GM12801 (cell line): Measurements from ENCODE around the gene GABPB1.

ENCODE experiments used
- CTCF ChIP-seq: IDR thresholded peaks from one replicate; pipeline ENCODE4 v1.5.1; 2011; ENCODE audit warnings: control low read depth; ENCODE audit not compliant: insufficient read length; ENCODE audit errors: extremely low read depth

GABPB1 gene

DNA sequence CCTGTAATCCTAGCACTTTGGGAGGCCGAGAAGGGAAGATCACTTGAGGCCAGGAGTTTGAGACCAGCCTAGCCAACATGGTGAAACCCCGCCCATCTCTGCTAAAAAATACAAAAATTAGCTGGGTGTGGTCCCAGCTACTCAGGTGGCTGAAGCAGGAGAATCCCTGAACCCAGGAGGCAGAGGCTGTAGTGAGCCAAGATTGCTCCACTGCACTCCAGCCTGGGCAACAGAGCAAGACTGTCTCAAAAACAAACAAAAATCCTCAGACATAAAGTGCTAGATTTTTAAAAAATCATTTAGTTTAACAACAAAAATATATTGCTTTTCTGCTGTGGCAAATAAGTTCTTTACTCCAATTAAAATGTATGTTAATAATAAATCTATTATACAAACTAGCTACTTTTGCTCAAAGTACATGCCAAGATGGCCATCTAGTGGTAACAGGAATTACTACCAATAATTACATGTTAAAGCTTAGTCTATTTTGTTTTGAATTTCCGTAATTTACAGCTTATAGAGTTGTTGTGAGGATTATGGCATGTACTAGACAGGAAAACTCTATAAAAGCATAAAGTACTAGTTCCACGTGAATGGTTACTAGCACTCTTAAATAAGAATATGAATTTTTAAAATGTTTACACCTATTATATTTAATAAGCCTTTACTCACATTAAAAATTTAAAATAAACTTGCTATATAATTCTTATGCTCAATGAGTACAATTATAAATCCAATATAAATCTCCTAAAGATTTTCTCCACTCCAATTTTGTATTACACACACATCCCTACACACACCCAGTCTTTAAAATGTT is 39.0 kb downstream of the GABPB1 start:
- no peak for TF ChIP-seq CTCF

GRCh38 chr15:50312636-50313035 is 42.4 kb downstream of the GABPB1 start:
- no peak for TF ChIP-seq CTCF

GRCh38 chr15:50307799-50308198 is 47.2 kb downstream of the GABPB1 start:
- no peak for TF ChIP-seq CTCF

DNA sequence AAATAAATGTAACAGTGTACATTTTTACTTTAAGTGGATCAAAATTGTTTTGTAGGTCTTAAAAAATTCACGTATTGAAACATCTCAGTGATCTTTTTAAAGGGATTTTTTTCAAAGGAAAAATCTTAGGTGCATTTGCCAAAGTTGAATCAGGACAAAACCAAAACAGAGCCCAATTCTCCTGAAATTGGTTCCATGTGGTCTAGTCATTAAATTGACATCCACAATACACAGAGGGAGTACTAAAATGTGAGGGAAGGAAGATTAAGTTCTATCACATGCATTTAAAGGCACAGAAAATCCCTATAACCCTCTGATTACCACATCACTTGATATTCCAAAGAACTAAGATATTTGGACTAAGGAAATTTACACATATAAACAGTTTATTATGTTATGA is 50.2 kb downstream of the GABPB1 start:
- TF ChIP-seq CTCF, result no peak

DNA sequence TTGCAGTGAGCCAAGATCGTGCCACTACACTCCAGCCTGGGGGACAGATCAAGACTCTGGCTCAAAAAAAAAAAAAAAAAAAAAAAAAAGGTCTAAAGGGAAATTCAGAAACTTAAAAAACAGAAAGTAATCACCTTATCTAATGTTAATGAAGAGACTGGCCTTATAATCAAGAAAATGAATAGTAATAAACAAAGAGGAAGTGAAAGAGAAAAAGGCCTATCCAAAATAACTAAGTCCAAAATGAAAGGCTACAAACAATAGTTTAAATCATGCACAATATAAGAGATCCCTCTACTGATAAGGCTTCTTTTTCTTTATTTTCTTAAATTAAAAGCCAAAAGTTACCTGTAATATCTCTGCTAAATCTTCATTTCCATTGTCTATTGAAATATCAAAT is 52.4 kb downstream of the GABPB1 start:
- TF ChIP-seq CTCF, result no peak

- TF ChIP-seq CTCF, result no peak
Measured at GRCh38 chr15:50298340-50298739, 56.7 kb downstream of the GABPB1 start.

- TF ChIP-seq CTCF, result no peak
Measured at GRCh38 chr15:50295966-50296365, 59.0 kb downstream of the GABPB1 start.
